ENCODE results near the gene OOSP2.

OOSP2 gene

GRCh38 chr11:60080535-60080934, 40.3 kb downstream of the OOSP2 start:
- no peak for DNase-seq

- DNase-seq, result no peak
Measured at GRCh38 chr11:60084631-60085273, 44.5 kb downstream of the OOSP2 start.

GRCh38 chr11:60085909-60086308, 45.7 kb downstream of the OOSP2 start:
- DNase-seq, result no peak

GRCh38 chr11:60087239-60087638, 47.0 kb downstream of the OOSP2 start:
- no peak for DNase-seq

- no peak for DNase-seq
Measured at GRCh38 chr11:60088364-60088763, 48.2 kb downstream of the OOSP2 start, which contains the start of gene MS4A2. Gene MS4A2, plus strand, starts transcription at chr11:60088664. Its CDS starts 102 bp downstream, at chr11:60088766.

- DNase-seq, result no peak
Measured at GRCh38 chr11:60095477-60096120, 55.4 kb downstream of the OOSP2 start.

- no peak for DNase-seq
Measured at GRCh38 chr11:60097189-60097588, 57.0 kb downstream of the OOSP2 start.
